Inferior parietal cortex (tissue), 1 donor: Measurements from ENCODE around the gene BTG2.
"Not testable (repeated sequence)": the region's sequence is repeated elsewhere in the genome, so short reads cannot be mapped to it uniquely, and the experiment has no call there.

Experiments
- DNase-seq: peaks from one replicate; pipeline ENCODE4 v3.0.0-alpha.2; 2016; ENCODE audit errors: extremely low spot score

BTG2 gene, protein sequence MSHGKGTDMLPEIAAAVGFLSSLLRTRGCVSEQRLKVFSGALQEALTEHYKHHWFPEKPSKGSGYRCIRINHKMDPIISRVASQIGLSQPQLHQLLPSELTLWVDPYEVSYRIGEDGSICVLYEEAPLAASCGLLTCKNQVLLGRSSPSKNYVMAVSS

GRCh38 chr1:203304919-203305808 lies at the start of gene BTG2:
BTG2 (plus strand) TSS chr1:203305519; CDS start chr1:203305607, 88 bp downstream.
- DNase-seq = peak; percentile 85

GRCh38 chr1:203256636-203257035 lies 48.7 kb upstream of the BTG2 start:
- DNase-seq = not testable (repeated sequence)

DNA sequence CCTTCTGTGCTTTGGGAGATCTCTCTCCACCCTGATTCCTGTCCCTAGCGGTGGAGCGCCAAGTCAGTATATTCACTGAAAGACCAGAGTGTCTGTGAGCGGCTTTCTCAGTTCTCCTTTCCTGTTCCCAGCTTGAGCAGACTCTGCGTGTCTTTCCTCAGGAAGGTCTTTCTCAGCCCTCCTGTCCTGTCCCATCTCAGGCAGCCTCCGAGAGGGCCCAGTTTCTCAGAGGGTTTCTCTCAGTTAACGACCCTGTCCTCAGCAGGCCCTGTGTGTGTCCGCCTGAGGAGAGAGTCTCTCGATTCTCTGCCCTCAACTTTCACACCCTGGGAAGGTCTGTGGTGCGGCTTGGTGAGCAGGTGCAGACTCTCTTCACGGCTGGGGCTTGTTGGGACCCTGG lies 41.8 kb upstream of the BTG2 start:
- no peak for DNase-seq

DNA sequence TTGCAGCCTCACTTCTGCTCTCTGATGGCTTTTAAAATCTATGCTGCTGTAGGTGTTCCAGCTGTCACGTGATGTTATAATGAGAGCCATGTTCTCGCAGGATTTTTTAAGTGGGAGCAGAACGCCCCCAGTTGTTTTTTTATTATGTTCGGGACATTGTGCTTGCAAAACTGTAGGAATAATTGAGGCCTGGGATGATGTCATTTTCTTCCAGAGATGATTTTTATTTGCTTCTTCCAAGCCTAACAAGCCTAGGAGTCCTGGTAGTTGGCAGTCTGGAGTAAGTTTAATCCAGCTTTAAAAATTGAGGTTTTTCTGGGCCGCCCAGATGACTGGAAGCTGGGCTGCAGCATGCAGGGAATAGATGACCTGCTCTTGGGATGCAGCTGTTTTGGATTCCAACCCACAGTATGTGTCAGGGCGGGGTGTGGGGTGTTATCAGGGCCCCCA lies 41.2 kb upstream of the BTG2 start:
- no peak for DNase-seq

GRCh38 chr1:203265541-203265940 lies 39.8 kb upstream of the BTG2 start:
- DNase-seq = no peak

DNA sequence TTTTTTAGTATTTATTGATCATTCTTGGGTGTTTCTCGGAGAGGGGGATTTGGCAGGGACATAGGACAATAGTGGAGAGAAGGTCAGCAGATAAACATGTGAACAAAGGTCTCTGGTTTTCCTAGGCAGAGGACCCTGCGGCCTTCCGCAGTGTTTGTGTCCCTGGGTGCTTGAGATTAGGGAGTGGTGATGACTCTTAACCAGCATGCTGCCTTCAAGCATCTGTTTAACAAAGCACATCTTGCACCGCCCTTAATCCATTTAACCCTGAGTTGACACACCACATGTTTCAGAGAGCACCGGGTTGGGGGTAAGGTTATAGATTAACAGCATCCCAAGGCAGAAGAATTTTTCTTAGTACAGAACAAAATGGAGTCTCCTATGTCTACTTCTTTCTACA lies 39.2 kb upstream of the BTG2 start:
- not testable (repeated sequence) for DNase-seq

GRCh38 chr1:203267347-203267846 lies 37.9 kb upstream of the BTG2 start:
- DNase-seq = peak; percentile 99

GRCh38 chr1:203267912-203268311 lies 37.4 kb upstream of the BTG2 start:
- no peak for DNase-seq

GRCh38 chr1:203268901-203269653 lies 36.2 kb upstream of the BTG2 start:
- DNase-seq = peak; percentile 95

- no peak for DNase-seq
Measured at GRCh38 chr1:203269654-203270020, 35.7 kb upstream of the BTG2 start.

- DNase-seq = no peak
Measured at GRCh38 chr1:203270448-203270847, 34.9 kb upstream of the BTG2 start.

DNA sequence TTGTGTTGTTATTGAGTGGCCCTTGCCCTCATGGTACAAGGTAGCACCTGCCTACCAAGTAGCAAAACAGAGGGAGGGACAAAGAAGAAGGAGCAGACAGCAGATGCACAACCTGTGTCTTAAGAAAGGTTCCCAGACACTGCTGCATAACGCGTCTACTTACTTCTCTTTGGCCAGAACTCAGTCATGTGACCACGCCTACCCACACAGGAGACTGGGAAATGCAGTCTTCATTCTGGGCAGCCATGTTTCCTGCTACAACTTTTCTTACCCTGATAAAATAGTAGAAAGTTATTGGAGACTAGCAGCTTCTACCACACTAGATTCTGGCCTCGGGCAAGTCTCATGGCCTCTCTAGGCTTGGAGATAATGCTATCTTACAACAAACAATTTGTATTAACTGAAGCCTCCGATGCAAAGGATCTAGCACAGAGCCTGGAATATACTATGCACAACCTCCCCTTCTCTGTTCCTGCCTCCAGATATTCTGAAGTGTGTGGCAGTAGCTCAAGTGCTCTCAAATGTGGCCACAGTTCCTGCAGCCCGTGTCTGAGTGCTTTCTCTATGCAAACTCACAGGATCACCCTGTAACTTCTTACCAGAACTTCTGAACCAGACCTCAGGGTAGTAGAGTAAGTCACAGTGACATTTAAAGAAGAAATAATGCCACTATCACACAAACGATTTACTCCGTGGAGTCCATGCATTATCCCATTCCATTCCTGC lies 34.1 kb upstream of the BTG2 start:
- DNase-seq = peak; percentile 78

GRCh38 chr1:203271962-203272632 lies 33.2 kb upstream of the BTG2 start:
- DNase-seq = no peak

DNA sequence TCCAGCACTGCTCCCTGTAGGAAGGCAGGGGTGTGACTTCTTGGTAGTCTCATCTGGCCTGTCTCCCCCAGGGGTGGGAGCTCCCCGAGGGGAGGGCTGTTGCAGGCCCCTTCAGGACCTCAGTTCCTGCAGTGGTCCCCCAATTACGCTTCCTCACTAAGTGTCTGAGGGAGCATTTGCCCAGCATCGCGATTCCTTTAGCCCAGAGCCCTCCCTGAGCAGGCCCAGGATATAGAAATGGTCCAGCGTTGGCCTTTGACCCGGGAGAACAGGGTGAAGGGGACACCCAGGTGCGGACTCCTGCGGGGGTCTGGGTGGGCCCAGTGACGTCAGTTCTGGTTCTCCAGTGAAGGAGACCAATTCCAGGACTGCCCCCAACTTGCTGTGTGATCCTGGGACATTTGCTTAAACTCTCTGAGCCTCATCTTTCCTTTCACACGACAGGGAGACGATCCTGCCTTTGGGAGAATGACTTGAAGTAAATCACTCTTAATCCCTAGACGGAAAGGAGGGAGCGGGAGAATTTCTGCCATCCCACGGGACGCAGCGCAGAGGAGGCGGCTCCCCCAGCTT lies 32.6 kb upstream of the BTG2 start:
- no peak for DNase-seq

GRCh38 chr1:203273206-203273868 lies 32.0 kb upstream of the BTG2 start:
- DNase-seq = peak; percentile 93

DNA sequence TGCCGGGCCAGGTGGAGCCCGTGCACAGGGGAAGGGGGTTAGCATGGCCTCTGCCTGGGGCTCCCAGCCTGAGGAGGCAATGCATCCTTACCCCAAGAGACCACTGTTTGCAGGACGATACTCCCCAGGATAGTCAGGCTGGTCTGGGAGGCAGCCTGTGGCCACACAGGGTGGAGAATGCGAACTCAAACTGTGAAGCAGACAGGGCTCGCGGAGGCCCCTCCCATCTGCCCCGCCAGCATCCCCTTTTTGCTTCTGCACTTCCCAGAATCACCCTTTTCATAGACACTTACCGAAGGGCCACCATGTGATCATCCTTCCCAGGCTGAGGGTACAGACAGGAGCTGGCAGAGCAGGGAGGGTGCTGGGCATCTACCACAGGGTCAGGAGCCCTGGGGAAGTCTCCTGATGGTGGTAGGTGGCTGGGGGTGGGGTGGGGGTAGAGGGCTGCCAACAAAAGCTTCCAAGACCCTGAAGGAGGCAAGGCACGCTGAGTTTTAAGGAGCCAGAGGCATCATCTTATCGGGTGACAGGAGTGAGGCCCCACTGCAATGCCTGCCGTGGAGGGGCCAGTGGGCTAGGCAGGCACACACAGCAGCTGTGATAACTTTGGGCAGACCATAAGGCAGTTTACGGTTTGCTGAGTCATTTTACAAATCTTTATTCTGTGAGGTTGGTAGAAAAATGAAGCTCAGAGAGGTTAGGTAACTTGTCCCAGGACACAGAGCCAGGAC lies 31.3 kb upstream of the BTG2 start:
- no peak for DNase-seq

DNA sequence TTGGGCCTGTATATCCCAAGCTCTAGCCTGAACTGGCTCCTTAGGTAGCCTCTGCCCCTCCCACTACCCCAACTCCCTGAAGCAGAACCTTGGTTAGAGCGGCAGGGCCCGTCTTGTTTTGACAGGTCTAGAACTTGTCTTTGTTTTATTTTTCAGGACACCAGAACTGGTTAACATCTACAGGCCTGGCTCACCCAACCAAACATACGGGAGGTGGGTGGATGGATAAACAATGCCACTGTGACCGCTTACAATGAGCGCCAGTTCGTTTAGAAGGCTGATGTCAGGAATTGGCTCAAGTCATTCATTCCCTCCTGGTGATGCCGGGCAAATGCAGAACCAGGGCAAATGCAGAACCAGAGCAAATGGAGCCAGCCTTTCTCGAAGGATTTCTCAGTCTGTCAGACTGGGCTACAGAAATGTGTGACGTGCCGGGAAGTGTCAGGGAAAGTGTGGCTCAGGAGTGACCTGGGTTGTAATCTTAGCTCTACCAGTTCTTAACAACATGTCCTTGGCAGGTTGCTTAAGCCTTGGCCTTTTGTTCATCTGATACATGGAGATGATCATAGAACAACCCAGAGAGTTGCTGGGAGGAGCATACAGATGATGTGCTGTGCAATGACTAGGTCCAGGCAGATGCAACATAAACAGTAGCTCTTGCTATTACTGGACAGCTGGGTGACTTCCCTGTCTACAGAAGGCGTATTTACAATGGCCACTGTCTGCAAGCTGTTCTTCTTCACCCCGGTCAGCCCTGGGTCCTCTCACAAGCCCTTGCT lies 30.5 kb upstream of the BTG2 start:
- peak; percentile 84 for DNase-seq

DNA sequence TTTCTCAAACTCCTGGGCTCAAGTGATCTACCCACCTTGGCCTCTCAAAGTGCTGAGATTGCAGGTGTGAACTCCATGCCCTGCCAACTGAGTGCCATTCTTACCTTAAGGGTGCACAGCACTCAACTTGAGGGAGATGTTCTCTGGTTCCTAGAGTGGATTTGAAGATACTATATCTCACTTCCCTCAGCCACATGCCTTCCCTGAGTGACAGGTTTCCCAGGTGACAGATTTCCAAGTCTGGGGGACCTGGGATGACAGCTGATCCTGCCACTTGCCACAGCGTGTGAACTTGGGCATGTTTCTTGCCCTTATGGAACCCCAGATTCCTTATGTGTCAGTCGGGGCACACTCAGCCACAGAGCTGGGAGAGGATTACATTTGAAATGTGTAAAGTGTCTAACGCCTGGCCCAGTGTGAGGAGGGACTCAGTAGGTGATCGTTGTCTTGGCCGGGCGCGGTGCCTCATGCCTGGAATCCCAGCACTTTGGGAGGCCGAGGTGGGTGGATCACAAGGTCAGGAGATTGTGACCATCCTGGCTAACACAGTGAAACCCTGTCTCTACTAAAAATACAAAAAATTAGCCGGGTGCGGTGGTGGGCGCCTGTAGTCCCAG lies 29.6 kb upstream of the BTG2 start:
- no peak for DNase-seq
